HepG2 (cell line): ENCODE measurements around the gene PISD. TPM values are rescaled to one million over a fixed set of nuclear protein-coding genes. Genes with fewer than 3 reads are reported as not detected.

Experiments used
- ARID5B ChIP-seq: IDR thresholded peaks from 2 replicates; pipeline ENCODE4 v1.4.0; 2020; ENCODE audit warnings: mild to moderate bottlenecking, missing genetic modification reagents
- BCL6 ChIP-seq: IDR thresholded peaks from 2 replicates; pipeline ENCODE4 v1.6.1; 2016; ENCODE audit warnings: missing genetic modification reagents, missing compliant biosample characterization
- CEBPZ ChIP-seq: IDR thresholded peaks from 2 replicates; pipeline ENCODE4 v1.6.1; 2012; ENCODE audit warnings: low read length, improper control_type of control experiment
- FOXA1 ChIP-seq, 2 experiments: fragments of 450-650 bp in 1 of 2; sonication (generic) in 1 of 2; formaldehyde crosslinking in 1 of 2; IDR thresholded peaks; 2 replicates each; pipeline versions ENCODE4 v1.4.0 to v1.6.1; 2016 to 2020; ENCODE audit warnings: missing genetic modification reagents in 1 of 2
- GATAD2A ChIP-seq: IDR thresholded peaks from 2 replicates; pipeline ENCODE4 v1.6.1; 2016
- KMT2A ChIP-seq: sonication (generic); formaldehyde crosslinking; IDR thresholded peaks from 2 replicates; pipeline ENCODE4 v1.4.0; 2020; ENCODE audit warnings: missing genetic modification reagents
- MIXL1 ChIP-seq: IDR thresholded peaks from 2 replicates; pipeline ENCODE4 v1.6.1; 2016
- RARA ChIP-seq: IDR thresholded peaks from 2 replicates; pipeline ENCODE4 v1.6.1; 2016; ENCODE audit warnings: missing genetic modification reagents, missing compliant biosample characterization
- REXO4 ChIP-seq: sonication (generic); formaldehyde crosslinking; IDR thresholded peaks from 2 replicates; pipeline ENCODE4 v1.8.0; 2022; ENCODE audit warnings: missing genetic modification reagents, mild to moderate bottlenecking, borderline replicate concordance
- RXRB ChIP-seq: IDR thresholded peaks from 2 replicates; pipeline ENCODE4 v1.6.1; 2016; ENCODE audit warnings: borderline replicate concordance, missing genetic modification reagents, missing compliant biosample characterization
- SALL1 ChIP-seq: sonication (generic); formaldehyde crosslinking; IDR thresholded peaks from 2 replicates; pipeline ENCODE4 v1.8.0; 2022; ENCODE audit warnings: mild to moderate bottlenecking, missing genetic modification reagents
- SOX6 ChIP-seq, 2 experiments: fragments of 450-650 bp in 1 of 2; sonication (generic) in 1 of 2; formaldehyde crosslinking in 1 of 2; IDR thresholded peaks; 2 replicates each; pipeline versions ENCODE4 v1.4.0 to v1.6.1; 2017 to 2020; ENCODE audit warnings: antibody characterized with exemption in 1 of 2, mild to moderate bottlenecking in 1 of 2, missing genetic modification reagents in 1 of 2
- TAF1 ChIP-seq: sonication (generic); formaldehyde crosslinking; IDR thresholded peaks from 2 replicates; pipeline ENCODE4 v1.4.0; 2020; ENCODE audit warnings: missing genetic modification reagents
- TEAD3 ChIP-seq: optimal IDR thresholded peaks from 2 replicates; pipeline ENCODE3; 2016; ENCODE audit warnings: borderline replicate concordance
- ZBTB20 ChIP-seq: sonication (generic); formaldehyde crosslinking; IDR thresholded peaks from 2 replicates; pipeline ENCODE4 v1.8.1; 2023; ENCODE audit warnings: missing genetic modification reagents, low read depth, mild to moderate bottlenecking, borderline replicate concordance
- ZFP82 ChIP-seq: sonication (generic); formaldehyde crosslinking; IDR thresholded peaks from 2 replicates; pipeline ENCODE4 v1.5.1; 2020; ENCODE audit warnings: mild to moderate bottlenecking, missing genetic modification reagents, borderline replicate concordance
- ZNF207 ChIP-seq: fragments of 450-650 bp; IDR thresholded peaks from 2 replicates; pipeline ENCODE4 v1.6.1; 2016; ENCODE audit warnings: antibody characterized with exemption, borderline replicate concordance
- ZNF280D ChIP-seq: sonication (generic); formaldehyde crosslinking; IDR thresholded peaks from 2 replicates; pipeline ENCODE4 v1.5.1; 2020; ENCODE audit warnings: mild to moderate bottlenecking, missing genetic modification reagents
- ZNF343 ChIP-seq: sonication (generic); formaldehyde crosslinking; IDR thresholded peaks from 2 replicates; pipeline ENCODE4 v1.4.0; 2020; ENCODE audit warnings: mild to moderate bottlenecking, missing genetic modification reagents
- polyA plus RNA-seq, 8 experiments: library from polyadenylated mRNA; depleted of rRNA in 3 of 8; stranded (reverse) in 7 of 8; unstranded in 1 of 8; fragments of >200 nt; fragmentation: Illumina TruSeq in 4 of 8; extraction: Trizol in 4 of 8; gene quantifications; 2 replicates each; pipeline versions ENCODE4 v1.2.1 to v1.2.3, GENCODE V29; 2011 to 2016; ENCODE audit warnings: low read depth in 4 of 8, missing spikeins in 1 of 8, mixed read lengths in 1 of 8; ENCODE audit not compliant: insufficient read depth in 1 of 8
- total RNA-seq, 5 experiments: library from RNA; depleted of rRNA; stranded (reverse); fragments of >200 nt; fragmentation: Illumina TruSeq; extraction: Trizol; gene quantifications; 2 replicates each; pipeline ENCODE4 v1.2.3, GENCODE V29; 2016; ENCODE audit warnings: low read depth in 1 of 5

The PISD gene
- total and polyA plus RNA-seq, 2 of the 13 experiments (the other 11 are each of a cell fraction or from before 2014, with no cell fraction given): 30.1 to 47.7 TPM

GRCh38 chr22:31585161-31585859 lies 76.7 kb downstream of the PISD start (continued):
- TF ChIP-seq ZNF280D (CRISPR knock-in tag) (no peak), BCL6 (CRISPR knock-in tag) (peak; percentile 55; the same call in 1 of the 2 replicates), ZFP82 (CRISPR knock-in tag) (0 out of 2 replicates have a peak, but pooled peaks have one; percentile 33), MIXL1 (CRISPR knock-in tag) (0 out of 2 replicates have a peak, but pooled peaks have one; percentile 50), ZBTB20 (CRISPR knock-in tag) (peak; percentile 32; the same call in 1 of the 2 replicates), SOX6 (IDR thresholded peaks at IDR 0.05) (no peak), SOX6 (CRISPR knock-in tag; IDR thresholded peaks at IDR 0.05) (peak; percentile 29; the same call in 1 of the 2 replicates), KMT2A (CRISPR knock-in tag) (0 out of 2 replicates have a peak, but pooled peaks have one; percentile 4), FOXA1 (IDR thresholded peaks at IDR 0.05) (no peak), FOXA1 (CRISPR knock-in tag; IDR thresholded peaks at IDR 0.05) (peak; percentile 50), TEAD3 (peak; percentile 79), TAF1 (peak; percentile 9; the same call in 1 of the 2 replicates), RARA (peak; percentile 69), SALL1 (no peak), ARID5B (peak; percentile 73), REXO4 (CRISPR knock-in tag) (no peak), CEBPZ (no peak), ZNF343 (CRISPR knock-in tag) (no peak), GATAD2A (CRISPR knock-in tag) (peak; percentile 24; the same call in 1 of the 2 replicates), ZNF207 (no peak), RXRB (CRISPR knock-in tag) (peak; percentile 50; the same call in 1 of the 2 replicates)
